Epidermal melanocyte (primary cell): ENCODE results near the gene RAC2.
"Not testable (repeated sequence)": the region's sequence is repeated elsewhere in the genome, so short reads cannot be mapped to it uniquely, and the experiment has no call there.

ENCODE experiments used
- DNase-seq: peaks from one replicate; pipeline ENCODE4 v3.0.0; 2011; ENCODE audit warnings: low spot score; ENCODE audit not compliant: insufficient read length

RAC2 gene

DNA sequence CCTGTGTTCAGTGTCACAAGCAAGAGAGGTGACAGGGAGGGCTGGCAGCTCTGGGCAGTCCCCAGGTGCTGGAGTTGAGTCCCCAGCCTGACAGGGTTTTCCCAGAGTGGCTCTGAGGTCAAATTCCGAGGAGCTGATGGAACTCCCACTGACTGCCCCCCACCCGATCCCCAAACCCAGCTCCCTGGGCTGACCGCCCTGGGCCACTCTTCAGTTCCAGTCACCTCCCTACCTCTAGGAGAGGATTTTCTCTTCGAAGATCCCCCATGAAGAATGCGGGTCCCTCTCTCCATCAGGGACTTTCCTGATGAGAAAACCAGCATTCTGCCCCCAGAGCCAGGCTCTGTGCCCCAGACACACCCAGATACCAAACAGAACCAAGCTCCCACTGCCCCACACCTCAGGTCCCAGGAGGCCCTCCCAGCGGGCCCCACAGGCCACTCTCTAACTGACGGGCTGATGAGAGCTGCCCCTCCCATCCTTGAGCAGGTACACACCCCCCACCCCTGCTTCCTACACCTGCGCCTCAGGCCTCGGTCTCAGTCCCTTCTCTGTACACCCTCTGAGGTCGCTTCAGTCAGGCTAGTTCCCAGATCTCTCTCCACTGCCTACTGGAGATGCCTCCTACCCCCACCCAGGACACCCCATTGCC is 12.1 kb upstream of the RAC2 start:
- DNase-seq: no peak

DNA sequence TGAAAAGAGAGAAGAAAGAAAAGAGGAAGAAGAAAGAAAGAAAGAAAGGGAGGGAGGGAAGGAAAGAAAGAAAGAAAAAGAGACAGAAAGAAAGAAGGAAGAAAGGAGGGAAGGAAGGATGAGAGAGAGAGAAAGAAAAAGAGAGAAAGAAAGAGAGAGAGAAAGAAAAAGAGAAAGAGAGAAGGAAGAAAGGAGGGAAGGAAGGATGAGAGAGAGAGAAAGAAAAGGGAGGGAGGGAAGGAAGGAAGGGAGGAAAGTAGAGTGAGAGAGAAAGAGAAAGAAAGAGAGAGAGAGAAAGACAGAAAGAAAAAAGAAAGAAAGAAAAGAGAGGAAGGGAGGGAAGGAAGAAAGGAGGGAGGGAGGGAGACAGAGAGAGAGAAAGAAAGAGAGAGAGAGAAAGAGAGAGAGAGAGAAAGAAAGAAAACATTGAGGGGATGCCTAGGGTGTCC is 11.5 kb upstream of the RAC2 start:
- DNase-seq: no peak

DNA sequence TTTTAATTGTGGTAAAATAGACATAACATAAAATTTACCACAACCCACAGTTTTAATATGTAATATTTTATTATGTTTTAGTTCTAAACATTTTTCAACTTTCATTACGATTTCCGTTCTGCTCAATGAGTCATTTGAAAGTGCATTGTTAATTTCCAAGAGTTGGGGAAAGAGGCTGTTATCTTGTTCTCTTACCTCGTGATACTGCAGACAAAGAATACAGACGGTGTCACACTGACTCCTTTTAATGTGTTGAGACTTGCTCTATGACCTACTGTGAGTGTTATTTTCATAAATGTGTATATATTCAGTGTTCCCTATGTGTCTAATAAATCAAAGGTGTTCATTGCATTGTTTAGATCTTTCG is 10.8 kb upstream of the RAC2 start:
- DNase-seq: no peak

DNA sequence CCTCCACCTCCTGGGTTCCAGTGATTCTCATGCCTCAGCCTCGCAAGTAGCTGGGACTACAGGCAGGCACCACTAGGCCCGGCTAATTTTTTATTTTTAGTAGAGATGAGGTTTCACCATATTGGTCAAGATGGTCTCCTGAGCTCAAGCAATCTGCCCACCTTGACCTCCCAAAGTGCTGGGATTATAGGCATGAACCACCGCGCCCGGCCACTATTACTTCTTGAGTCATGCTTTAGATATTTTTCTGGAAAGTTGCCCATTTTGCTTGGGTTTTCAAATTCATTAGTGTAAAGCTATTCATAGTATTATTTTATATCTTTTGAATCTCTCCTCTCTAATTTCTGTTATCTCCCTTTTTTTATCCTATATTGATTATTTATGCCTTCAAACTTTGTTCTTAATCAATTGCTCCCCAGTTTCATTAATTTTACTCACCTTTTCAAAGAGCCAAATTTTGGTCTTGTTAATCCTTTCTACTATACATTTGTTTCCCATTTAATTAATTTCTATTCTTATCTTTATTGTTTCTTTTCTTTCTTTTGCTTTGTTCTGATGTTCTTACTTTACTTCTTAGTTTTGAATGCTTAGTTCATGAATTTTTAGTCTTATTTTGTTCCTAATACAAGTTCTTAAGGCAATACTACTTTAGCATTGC is 10.3 kb upstream of the RAC2 start:
- DNase-seq: no peak

DNA sequence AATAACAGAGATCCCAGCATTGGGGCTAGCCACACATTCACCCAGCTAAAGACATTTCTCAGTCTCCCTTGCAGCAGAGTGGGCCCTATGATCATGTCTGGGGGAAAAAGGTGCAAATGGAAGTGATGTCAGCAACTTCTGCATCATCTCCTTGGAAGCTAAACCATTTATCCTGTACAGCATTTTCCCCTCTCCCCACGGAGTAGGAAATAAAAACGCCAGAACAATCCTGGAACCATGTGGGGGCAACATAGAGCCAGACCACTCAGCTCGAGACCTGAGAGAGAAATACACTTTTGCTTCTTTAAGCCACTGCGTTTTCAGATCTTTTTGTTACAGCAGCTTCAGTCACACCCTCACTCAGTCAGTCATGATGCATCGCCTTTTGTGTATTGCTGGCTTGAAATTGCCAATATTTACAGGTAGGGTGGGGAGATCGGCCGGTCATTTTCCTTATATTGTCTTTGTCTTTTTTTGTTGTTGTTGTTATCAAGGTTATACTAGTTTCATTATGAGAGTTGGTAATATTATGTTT is 9.1 kb upstream of the RAC2 start:
- no peak for DNase-seq

DNA sequence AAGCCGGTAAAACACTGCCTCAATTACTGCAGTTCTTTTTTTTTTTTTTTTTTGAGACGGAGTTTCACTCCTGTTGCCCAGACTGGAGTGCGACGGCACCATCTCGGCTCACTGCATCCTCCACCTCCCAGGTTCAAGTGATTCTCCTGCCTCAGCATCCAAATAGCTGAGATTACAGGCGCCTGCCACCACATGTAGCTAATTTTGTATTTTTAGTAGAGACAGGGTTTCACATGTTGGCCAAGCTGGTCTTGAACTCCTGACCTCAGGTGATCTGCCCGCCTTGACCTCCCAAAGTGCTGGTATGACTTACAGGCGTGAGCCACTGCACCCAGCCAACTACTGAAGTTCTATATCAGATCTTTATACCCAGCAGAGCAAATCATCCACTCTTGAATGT is 7.8 kb upstream of the RAC2 start:
- not testable (repeated sequence) for DNase-seq

DNA sequence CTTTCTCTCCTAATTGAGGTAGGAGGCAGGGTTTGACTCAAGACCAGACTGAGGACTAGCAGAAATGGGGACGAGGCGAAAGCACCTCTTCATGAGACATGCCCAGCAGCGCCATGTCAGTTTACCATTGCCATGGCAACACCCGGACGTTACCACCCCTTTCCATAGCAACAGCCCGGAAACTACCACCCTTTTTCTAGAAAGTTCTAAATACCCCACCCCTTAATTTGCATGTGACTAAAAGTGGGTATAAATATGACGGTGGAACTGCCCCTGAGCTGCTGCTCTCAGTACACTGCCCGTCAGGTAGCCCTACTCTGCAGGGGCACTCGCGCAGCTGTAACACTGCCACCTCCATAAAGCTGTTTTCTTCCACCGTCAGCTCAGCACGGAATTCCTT is 5.9 kb upstream of the RAC2 start:
- no peak for DNase-seq

DNA sequence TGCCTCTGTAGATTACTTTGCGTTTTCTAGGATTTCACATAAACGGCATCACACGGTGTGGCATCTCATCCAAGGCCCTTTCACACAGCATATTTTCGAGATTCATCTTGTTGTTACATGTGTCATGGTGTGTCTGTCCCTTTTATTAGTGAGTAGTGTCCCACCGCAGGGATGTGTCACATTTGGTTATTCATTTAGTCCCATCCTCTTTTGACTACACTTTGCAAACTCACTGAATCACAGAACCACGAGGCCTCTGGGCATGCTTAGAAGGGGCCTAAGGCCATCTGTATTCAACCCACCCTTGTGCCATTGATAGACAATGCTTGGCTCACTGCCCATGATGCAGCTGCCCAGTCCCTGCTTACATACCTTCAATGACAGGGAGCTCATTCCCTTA is 4.2 kb upstream of the RAC2 start:
- DNase-seq: no peak

DNA sequence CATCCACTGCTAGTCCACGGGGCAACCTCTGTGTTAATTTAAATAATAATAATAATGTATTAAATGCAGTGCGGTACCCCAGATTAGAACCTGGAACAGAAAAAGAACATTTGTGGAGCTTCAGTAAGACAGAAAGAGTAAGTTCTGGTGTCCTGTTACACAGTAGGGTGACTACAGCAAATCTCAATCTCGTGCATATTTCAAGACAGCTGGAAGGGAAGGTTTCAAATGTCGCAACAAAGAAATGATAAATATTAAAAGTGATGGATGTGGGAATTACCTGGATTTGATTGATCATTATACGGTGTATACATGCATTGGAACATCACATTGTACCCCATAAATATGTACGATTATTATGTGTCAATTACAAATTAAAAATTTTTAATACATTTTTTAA is 1.7 kb upstream of the RAC2 start:
- DNase-seq: no peak

DNA sequence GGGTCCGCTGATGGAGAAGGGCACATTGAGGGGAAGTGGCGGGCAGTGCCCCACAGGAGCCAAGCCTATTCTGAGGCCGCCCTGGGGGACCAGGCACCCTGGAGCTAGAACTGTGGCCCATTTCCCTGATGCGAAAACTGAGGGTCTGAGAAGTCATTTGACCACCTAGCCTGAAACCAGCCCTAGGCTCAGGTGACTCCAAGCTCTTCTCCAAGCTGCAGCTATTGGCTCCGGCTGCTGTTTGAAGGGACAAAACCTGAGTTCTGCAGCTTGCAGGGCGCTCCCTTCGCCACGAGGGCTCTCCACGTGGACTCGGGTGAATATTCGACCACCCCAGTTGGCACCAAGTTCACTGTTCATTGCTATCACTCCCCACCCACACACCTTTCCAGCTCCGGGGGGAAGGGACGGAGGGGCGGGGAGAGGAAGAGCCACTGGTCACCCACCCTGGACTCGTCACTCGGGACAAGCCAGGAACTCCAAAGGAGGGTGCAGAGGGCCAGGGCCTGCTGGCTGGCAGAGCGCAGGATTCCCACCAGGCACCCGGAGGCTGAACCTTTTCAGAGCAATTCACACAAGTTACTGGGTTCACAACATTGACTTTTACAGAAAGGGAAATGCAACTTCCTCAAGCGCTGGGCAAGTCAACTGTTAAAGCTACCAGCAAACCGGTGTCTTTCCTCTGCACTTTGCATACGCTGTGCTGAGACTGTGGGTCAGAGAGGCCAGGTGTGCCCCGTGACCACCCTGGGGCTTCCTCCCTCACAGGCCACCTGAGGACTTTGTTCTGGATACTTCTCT is 1.1 kb upstream of the RAC2 start:
- no peak for DNase-seq

DNA sequence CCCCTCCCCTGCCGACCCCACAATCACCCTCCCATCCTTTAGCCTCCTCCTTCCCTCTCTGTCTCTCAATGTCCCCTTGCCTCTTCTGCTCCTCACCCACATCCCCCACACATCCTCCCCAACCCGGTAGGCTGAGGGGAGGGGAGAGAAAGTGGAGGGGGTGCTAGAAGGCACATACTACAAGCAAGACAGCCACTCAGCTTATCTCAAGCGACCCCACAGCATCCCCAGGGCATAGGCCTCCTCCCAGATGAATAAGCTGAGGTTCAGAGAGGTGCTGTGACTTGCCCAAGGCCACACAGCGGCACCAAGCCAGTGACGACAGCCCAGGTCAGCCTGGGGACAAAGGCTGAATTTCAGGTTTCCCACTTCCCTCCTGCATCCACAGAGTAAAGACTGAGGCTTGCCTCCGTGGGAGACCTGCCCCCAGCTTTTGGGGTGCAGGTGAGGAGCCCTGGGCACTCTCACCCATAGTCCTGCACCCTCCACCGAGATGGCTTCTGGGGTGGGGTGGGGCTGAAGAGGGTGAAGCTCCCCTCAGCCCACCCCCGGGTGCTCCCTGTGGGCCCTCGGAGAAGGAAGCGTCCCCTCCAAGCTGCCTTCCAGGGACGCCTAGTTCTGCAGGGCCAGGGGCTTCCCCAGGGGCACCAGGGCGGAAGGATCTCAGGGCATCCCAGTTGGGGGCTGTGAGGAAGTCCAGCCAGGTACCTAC is 511 bp downstream of the RAC2 start:
- DNase-seq: no peak

DNA sequence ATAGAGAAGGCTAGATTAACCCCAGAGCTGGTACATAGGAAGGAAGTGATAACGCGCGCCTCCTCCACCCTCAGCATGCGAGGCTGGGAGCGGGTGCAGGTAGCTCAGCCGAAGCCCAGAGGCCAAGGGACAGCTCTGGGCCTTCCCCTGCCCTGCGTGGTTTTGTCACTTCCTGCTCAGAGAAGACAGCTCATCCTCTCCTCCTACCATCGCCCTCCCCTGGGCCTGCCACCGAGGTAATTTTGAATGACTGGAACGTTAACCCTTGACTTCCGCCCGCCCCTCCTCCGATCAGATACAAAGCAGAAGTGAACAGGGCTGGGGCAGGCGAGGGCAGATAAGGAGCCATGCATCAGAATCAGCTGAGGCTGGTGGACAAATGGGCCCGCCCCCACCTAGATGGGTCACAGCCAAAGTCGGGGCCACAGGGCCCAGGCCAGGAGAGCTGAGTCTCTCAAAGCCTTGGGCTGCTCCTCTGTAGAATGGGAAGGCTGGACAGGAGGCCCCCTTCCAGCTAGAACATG is 1.6 kb downstream of the RAC2 start:
- no peak for DNase-seq

DNA sequence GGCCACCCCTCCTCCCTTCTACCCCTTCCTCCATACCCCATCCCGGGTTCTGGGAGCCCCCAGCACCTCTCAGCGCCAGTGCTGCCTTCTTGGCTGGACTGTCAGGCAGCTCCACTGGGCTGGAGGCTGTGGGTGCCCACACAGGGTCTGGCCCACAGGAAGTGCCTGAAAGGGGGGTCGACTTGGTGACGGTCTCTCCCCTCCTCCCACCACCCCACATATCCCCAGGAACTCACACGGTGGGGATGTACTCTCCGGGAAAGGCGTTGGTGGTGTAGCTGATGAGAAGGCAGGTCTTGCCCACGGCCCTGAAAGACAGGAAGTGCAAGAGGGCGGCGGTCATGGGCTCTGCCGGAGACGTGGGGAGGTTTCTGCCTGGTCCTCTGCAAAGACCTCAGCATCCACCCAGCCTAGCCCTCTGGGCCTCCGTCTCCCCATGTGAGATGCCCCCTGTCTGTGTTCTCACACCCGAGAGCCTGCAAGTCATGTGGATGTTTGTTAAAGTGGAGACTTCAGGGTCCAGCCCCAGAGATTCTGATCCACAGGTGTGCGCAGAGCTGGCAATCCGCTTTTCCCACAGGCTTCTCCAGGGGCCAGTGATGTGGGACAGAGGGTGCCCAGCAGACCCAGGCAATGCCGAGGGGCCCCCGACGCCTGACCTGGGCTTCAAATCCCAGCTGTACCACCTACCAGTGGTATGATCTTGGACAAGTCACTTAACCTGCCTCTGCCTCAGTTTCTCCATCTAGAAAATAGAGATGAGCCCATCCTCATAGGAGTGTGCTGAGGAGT is 2.5 kb downstream of the RAC2 start:
- DNase-seq: no peak

DNA sequence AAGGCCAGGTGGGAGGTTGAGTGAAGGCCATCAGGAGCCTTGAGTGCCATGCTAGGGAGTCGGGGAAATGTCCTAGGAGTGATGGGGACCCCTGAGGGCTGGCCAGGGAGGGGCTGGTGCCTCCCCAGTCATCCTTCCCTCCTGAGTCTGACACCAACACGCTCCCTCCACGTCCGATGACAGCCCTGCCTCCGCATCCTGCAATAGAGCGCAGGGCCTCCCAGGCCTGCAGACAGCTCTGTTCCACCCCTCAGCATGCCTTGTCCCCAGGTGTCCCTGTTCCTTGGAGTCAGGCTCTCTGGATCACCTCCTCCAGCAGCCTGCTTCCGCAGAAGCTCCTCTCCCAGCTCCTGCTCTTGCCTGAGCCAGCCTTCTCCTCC is 3.1 kb downstream of the RAC2 start:
- DNase-seq: no peak

DNA sequence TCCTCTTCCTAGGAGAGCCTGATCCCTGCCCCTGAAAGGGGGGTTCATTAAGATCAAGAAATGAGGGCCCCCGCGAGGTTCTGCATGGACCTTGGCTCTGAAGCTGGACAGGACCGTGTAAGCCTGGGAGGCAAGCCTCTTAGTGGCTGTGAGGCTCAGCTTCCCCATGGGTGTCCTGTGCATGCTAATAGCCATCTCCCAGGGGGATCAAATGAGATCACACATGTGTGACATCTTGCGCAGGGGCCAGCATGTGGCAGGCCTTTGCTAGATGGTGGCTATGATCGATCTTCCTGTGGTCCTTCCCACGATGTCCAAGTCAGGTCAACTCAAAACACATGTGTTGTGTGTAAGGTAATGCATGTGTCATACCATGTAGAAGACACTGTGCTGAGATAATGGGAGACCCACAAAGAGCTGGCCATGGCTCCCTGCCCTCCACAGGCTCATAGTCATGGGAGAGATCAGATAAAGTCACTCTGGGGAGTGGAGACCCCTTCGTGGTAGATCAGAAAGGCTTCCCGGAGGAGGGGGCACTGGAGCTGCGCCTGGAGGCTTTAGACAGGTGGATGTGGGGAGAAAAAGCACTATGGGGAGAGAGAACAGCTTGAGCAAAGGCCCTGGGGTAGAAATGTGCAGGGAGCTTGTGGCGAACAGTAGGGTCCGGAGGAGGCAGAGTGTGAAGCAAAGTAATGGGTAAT is 3.7 kb downstream of the RAC2 start:
- no peak for DNase-seq

DNA sequence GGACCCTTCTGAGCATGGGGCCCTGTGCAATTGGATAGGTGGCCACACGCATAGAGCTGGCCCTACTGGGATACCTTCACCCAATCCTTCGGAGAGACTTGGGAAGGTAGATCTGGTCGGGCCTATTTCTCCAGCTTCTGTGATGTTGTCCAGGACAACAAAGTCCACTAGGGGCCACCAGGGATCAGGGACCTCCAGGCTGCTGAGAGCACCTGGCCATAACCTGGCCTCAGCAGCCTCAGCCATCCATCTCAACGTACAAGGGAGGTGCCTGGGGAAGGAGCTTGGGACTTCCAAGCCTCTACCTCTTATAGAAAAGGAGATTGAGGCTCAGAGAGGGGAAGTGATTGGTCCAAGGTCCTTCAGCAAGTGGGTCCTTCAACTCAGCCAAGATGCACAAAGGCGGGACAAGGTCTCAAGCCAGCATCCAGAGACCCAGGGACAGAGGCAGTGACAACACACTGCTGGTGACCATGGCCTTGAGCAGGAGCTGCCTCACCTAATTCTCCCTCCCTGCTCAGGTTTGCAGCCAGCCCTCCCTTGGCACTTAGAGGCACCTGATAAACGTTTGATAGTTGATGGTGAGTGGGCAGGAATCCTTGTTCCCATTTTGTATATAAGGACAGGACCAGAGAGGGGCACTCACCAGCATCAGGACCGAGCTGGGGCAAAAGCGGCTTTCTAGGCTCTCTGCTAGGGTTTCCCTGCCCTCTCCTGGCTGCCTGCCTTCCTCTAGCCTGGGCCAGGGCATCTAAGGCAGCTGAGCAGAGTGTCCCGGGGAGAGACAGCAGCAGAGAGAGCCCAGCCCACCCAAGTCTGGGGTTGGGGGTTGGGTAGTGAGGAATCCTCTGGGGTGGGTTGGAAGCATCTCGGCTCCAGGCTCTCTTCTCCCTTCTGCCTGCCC is 4.5 kb downstream of the RAC2 start:
- DNase-seq: no peak

DNA sequence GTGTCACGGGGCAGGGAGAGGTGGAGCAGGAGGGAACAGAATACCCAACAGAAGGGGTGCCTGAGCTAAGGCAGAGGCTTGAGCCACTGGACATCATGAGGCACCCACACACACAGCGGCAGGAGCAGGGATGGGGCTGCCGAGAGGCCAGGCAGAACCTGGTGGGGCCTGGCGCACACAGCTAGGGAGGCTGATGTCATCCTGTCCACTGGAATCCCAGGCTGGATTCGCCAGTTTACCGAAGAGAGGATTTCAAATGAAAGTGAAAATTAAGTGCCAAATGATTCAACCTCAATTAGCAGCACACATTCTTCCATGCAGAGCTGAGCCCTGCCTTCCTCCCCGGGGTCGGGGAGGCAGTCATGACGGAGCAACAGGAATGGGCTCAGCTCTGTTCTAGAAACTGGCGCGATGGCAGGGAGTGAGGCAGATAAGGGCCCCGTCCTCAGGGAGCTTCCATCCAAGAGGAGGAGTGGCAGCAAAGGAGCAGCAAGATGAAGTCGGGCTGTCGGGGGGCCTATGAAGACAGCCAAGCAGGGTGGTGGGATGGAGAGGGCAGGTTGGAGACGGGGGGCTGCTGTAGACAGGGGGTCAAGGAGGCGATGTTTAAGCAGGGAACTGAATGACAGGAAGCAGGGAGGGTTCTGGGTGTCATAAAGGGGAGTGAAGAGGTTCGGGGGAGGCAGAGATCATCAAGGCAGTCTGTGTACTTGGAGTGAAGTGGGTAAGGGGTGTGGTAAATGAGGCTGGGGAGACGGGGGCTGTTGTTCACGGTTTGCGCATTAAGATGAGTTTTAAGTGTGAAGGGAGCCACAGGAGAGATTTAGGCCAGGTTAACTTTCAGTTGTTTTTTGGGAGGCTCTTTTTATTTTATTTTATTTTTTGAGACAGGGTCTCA is 6.4 kb downstream of the RAC2 start:
- DNase-seq: no peak
